Fibroblast of villous mesenchyme (primary cell): ENCODE measurements around the gene ABCC9. TPM values are rescaled to one million over a fixed set of nuclear protein-coding genes. Genes with fewer than 3 reads are reported as not detected.
A peak's percentile ranks its signal among the peaks of the same experiment; 100 is the strongest.

Experiments used
- DNase-seq: peaks from one replicate; pipeline ENCODE4 v3.0.0-alpha.2; 2010; ENCODE audit warnings: low read depth
- H3K4me3 ChIP-seq: 2 replicates; pipeline ENCODE4 v1.5.1; 2011; ENCODE audit warnings: low read depth, mild to moderate bottlenecking, low read length
- CTCF ChIP-seq: IDR thresholded peaks from 2 replicates; pipeline ENCODE4 v1.5.1; 2012; ENCODE audit warnings: low read depth, mild to moderate bottlenecking, low read length; ENCODE audit not compliant: insufficient read depth
- total RNA-seq: library from RNA; depleted of rRNA; stranded (reverse); fragments of >200 nt; gene quantifications from 2 replicates; pipeline ENCODE4 v1.2.3, GENCODE V29; 2012

ABCC9 gene
- total RNA-seq, 1 donor: 12.1 TPM

- no peak for TF ChIP-seq CTCF
- H3K4me3 ChIP-seq: no peak overlapping the region
- DNase-seq: no peak
These were observed 113.0 kb downstream of the ABCC9 start for GRCh38 chr12:21828136-21828775.

GRCh38 chr12:21827083-21827482, 114.1 kb downstream of the ABCC9 start:
- H3K4me3 ChIP-seq: no peak overlapping the region
- no peak for DNase-seq
- TF ChIP-seq CTCF: no peak

- H3K4me3 ChIP-seq: no peak overlapping the region
- DNase-seq: no peak
- no peak for TF ChIP-seq CTCF
These were observed 114.7 kb downstream of the ABCC9 start for GRCh38 chr12:21826618-21826910.

- peak; percentile 37 for DNase-seq
- no peak for TF ChIP-seq CTCF
These were observed 115.2 kb downstream of the ABCC9 start for GRCh38 chr12:21825886-21826617.

GRCh38 chr12:21823581-21823980, 117.6 kb downstream of the ABCC9 start:
- no peak for TF ChIP-seq CTCF
- H3K4me3 ChIP-seq: no peak overlapping the region
- DNase-seq: no peak

More at GRCh38 chr12:21825886-21826617, 115.2 kb downstream of the ABCC9 start:
- no peak overlapping the region for H3K4me3 ChIP-seq

GRCh38 chr12:21819678-21820077, 121.5 kb downstream of the ABCC9 start:
- no peak for TF ChIP-seq CTCF
- DNase-seq: no peak
- H3K4me3 ChIP-seq: no peak overlapping the region
